MM.1S (cell line): Measurements from ENCODE around the gene TCF25.

ENCODE experiments used
- DNase-seq: peaks from one replicate; pipeline ENCODE4 v3.0.0-alpha.2; 2015
- H2AFZ ChIP-seq: fragments of 300-600 bp; sonication (generic); 2 replicates; pipeline ENCODE4 v1.6.0; 2016; ENCODE audit warnings: antibody characterized with exemption, low read length
- H3F3A ChIP-seq: fragments of 300-600 bp; sonication (generic); 2 replicates; pipeline ENCODE4 v1.6.1; 2016; ENCODE audit warnings: mild to moderate bottlenecking, antibody characterized with exemption, low read length, moderate library complexity, mixed read lengths; ENCODE audit not compliant: insufficient read depth
- H3K27ac ChIP-seq: fragments of 300-600 bp; sonication (generic); 2 replicates; pipeline ENCODE4 v1.5.1; 2016; ENCODE audit warnings: mild to moderate bottlenecking, low read length
- H3K27me3 ChIP-seq: fragments of 300-600 bp; sonication (generic); replicated peaks from 2 replicates; pipeline ENCODE4 v1.6.0; 2016; ENCODE audit warnings: low read length; ENCODE audit not compliant: insufficient read depth
- H3K36me3 ChIP-seq: fragments of 300-600 bp; sonication (generic); replicated peaks from 2 replicates; pipeline ENCODE4 v1.6.1; 2016; ENCODE audit warnings: mild to moderate bottlenecking, low read length, mixed read lengths; ENCODE audit not compliant: insufficient read depth
- H3K4me1 ChIP-seq: fragments of 300-600 bp; sonication (generic); 2 replicates; pipeline ENCODE4 v1.6.1; 2016; ENCODE audit warnings: low read length, mixed read lengths
- H3K4me2 ChIP-seq: fragments of 300-600 bp; sonication (generic); 2 replicates; pipeline ENCODE4 v1.6.0; 2016; ENCODE audit warnings: low read depth, low read length
- H3K4me3 ChIP-seq: fragments of 300-600 bp; sonication (generic); 2 replicates; pipeline ENCODE4 v1.5.1; 2016; ENCODE audit warnings: low read length, mixed read lengths
- H3K79me2 ChIP-seq: fragments of 300-600 bp; sonication (generic); 2 replicates; pipeline ENCODE4 v1.6.1; 2016; ENCODE audit warnings: mixed run types, low read length, mixed read lengths
- H3K9ac ChIP-seq: fragments of 300-600 bp; sonication (generic); 2 replicates; pipeline ENCODE4 v1.6.1; 2016; ENCODE audit warnings: low read length, mixed read lengths
- H3K9me2 ChIP-seq: fragments of 300-600 bp; sonication (generic); replicated peaks from 2 replicates; pipeline ENCODE4 v1.6.1; 2016; ENCODE audit warnings: mild to moderate bottlenecking, low read length, mixed read lengths; ENCODE audit not compliant: insufficient read depth
- H3K9me3 ChIP-seq: fragments of 300-600 bp; sonication (generic); replicated peaks from 2 replicates; pipeline ENCODE4 v1.6.1; 2016; ENCODE audit warnings: mild to moderate bottlenecking, low read length, mixed read lengths; ENCODE audit not compliant: insufficient read depth
- H4K20me1 ChIP-seq: fragments of 300-600 bp; sonication (generic); 2 replicates; pipeline ENCODE4 v1.6.1; 2016; ENCODE audit warnings: mild to moderate bottlenecking, low read length, moderate library complexity, mixed read lengths; ENCODE audit not compliant: insufficient read depth
- CTCF ChIP-seq: fragments of 300-600 bp; sonication (generic); IDR thresholded peaks from 2 replicates; pipeline ENCODE4 v1.5.1; 2016; ENCODE audit warnings: antibody characterized with exemption, low read length, mixed read lengths
- EZH2 ChIP-seq: fragments of 300-600 bp; sonication (generic); optimal IDR thresholded peaks from 2 replicates; pipeline ENCODE3; 2017; ENCODE audit warnings: low read depth, mild to moderate bottlenecking, antibody characterized with exemption, low read length, mixed read lengths
- EZH2phosphoT487 ChIP-seq: fragments of 300-600 bp; sonication (generic); IDR thresholded peaks from 2 replicates; pipeline ENCODE4 v1.6.1; 2018; ENCODE audit warnings: antibody characterized with exemption, low read length

TCF25 gene

GRCh38 chr16:89952551-89952950 is 79.2 kb downstream of the TCF25 start:
- no peaks in the 10 kb centered on the region for H4K20me1 ChIP-seq
- TF ChIP-seq CTCF = no peak
- TF ChIP-seq EZH2 = no peak
- TF ChIP-seq EZH2phosphoT487 = no peak
- no peak overlapping the region for H3K4me3 ChIP-seq
- no peak for DNase-seq
- no peaks in the 10 kb centered on the region for H3F3A ChIP-seq
- H3K79me2 ChIP-seq = 0 out of 2 replicates have a peak, but pooled peaks cover 3% of the 10 kb centered on the region
- H3K27ac ChIP-seq = no peak overlapping the region
- H3K4me2 ChIP-seq = no peak overlapping the region
- no peak overlapping the region for H2AFZ ChIP-seq
- no peaks in the 10 kb centered on the region for H3K27me3 ChIP-seq
- H3K9me3 ChIP-seq = no peaks in the 10 kb centered on the region
- no peaks in the 10 kb centered on the region for H3K4me1 ChIP-seq
- H3K36me3 ChIP-seq = no peaks in the 10 kb centered on the region
- no peak overlapping the region for H3K9ac ChIP-seq
- H3K9me2 ChIP-seq = no peaks in the 10 kb centered on the region

GRCh38 chr16:89953671-89954406 is 80.4 kb downstream of the TCF25 start:
- Histone ChIP-seq H3K27ac (no peak overlapping the region), H4K20me1 (no peaks in the 10 kb centered on the region), H2AFZ (no peak overlapping the region), H3K9me2 (no peaks in the 10 kb centered on the region), H3K79me2 (0 out of 2 replicates have a peak, but pooled peaks cover 3% of the 10 kb centered on the region), H3K4me3 (no peak overlapping the region), H3K4me2 (no peak overlapping the region), H3K9ac (no peak overlapping the region), H3K27me3 (no peaks in the 10 kb centered on the region), H3K4me1 (no peaks in the 10 kb centered on the region), H3K36me3 (no peaks in the 10 kb centered on the region), H3K9me3 (no peaks in the 10 kb centered on the region), H3F3A (no peaks in the 10 kb centered on the region)
- TF ChIP-seq EZH2 (no peak), CTCF (no peak), EZH2phosphoT487 (no peak)
- DNase-seq = no peak

GRCh38 chr16:89954462-89954861 is 81.1 kb downstream of the TCF25 start:
- DNase-seq = no peak
- no peaks in the 10 kb centered on the region for H3K9me2 ChIP-seq
- H4K20me1 ChIP-seq = no peaks in the 10 kb centered on the region
- no peak overlapping the region for H3K27ac ChIP-seq
- TF ChIP-seq EZH2phosphoT487 = no peak
- TF ChIP-seq CTCF = no peak
- TF ChIP-seq EZH2 = no peak
- H3K79me2 ChIP-seq = 0 out of 2 replicates have a peak, but pooled peaks cover under 1% of the 10 kb centered on the region
- H3K4me3 ChIP-seq = no peak overlapping the region
- no peaks in the 10 kb centered on the region for H3K4me1 ChIP-seq
- H3K36me3 ChIP-seq = no peaks in the 10 kb centered on the region
- no peaks in the 10 kb centered on the region for H3F3A ChIP-seq
- H3K9me3 ChIP-seq = no peaks in the 10 kb centered on the region
- H3K4me2 ChIP-seq = no peak overlapping the region
- H3K9ac ChIP-seq = no peak overlapping the region
- no peaks in the 10 kb centered on the region for H3K27me3 ChIP-seq
- H2AFZ ChIP-seq = no peak overlapping the region
